DOHH2 (cell line): Measurements from ENCODE around the gene CALN1.

Experiments
- H3F3A ChIP-seq: fragments of 200-600 bp; sonication (generic), shearing (Covaris generic); 2 replicates; pipeline ENCODE4 v1.6.0; 2016; ENCODE audit warnings: antibody characterized with exemption, mild to moderate bottlenecking; ENCODE audit not compliant: control insufficient read depth, insufficient read depth
- H3K27ac ChIP-seq: fragments of 200-600 bp; sonication (generic); 2 replicates; pipeline ENCODE4 v1.5.1; 2014; ENCODE audit warnings: low read depth, mild to moderate bottlenecking, low read length, moderate library complexity
- H3K27me3 ChIP-seq: fragments of 200-600 bp; sonication (generic); 2 replicates; pipeline ENCODE4 v1.6.1; 2014; ENCODE audit warnings: mild to moderate bottlenecking, low read length, mixed read lengths; ENCODE audit not compliant: control insufficient read depth
- H3K36me3 ChIP-seq: fragments of 200-600 bp; sonication (generic); 2 replicates; pipeline ENCODE4 v1.6.1; 2014; ENCODE audit warnings: mild to moderate bottlenecking, low read length, moderate library complexity, mixed read lengths; ENCODE audit not compliant: control insufficient read depth
- H3K4me1 ChIP-seq: fragments of 200-600 bp; sonication (generic); 2 replicates; pipeline ENCODE4 v1.6.1; 2014; ENCODE audit warnings: mild to moderate bottlenecking, low read length, mixed read lengths; ENCODE audit not compliant: control insufficient read depth
- H3K4me2 ChIP-seq: fragments of 200-600 bp; sonication (generic); 2 replicates; pipeline ENCODE4 v1.6.0; 2014; ENCODE audit warnings: mild to moderate bottlenecking, low read length, moderate library complexity
- H3K4me3 ChIP-seq: fragments of 200-600 bp; sonication (generic); 2 replicates; pipeline ENCODE4 v1.5.1; 2014; ENCODE audit warnings: mild to moderate bottlenecking, low read length, mixed read lengths
- H3K79me2 ChIP-seq: fragments of 200-600 bp; sonication (generic); 2 replicates; pipeline ENCODE4 v1.6.1; 2014; ENCODE audit warnings: mild to moderate bottlenecking, low read length, mixed read lengths; ENCODE audit not compliant: control insufficient read depth
- H3K9me2 ChIP-seq: fragments of 200-600 bp; sonication (generic); replicated peaks from 2 replicates; pipeline ENCODE4 v1.6.1; 2014; ENCODE audit warnings: mild to moderate bottlenecking, low read length, mixed read lengths; ENCODE audit not compliant: control insufficient read depth
- H3K9me3 ChIP-seq: fragments of 200-600 bp; sonication (generic); 2 replicates; pipeline ENCODE4 v1.6.1; 2014; ENCODE audit warnings: antibody characterized with exemption, low read length, mixed read lengths; ENCODE audit not compliant: control insufficient read depth, insufficient read depth
- H4K20me1 ChIP-seq: fragments of 200-600 bp; sonication (generic); 2 replicates; pipeline ENCODE4 v1.6.0; 2014; ENCODE audit warnings: low read depth, mild to moderate bottlenecking, antibody characterized with exemption, low read length, moderate library complexity; ENCODE audit not compliant: control insufficient read depth, insufficient read depth
- CTCF ChIP-seq: fragments of 200-600 bp; sonication (generic); IDR thresholded peaks from one replicate; pipeline ENCODE4 v1.5.1; 2014; ENCODE audit warnings: antibody characterized with exemption, mild to moderate bottlenecking, low read depth, low read length; ENCODE audit not compliant: poor library complexity, severe bottlenecking
- EZH2phosphoT487 ChIP-seq: fragments of 200-600 bp; sonication (generic); IDR thresholded peaks from 2 replicates; pipeline ENCODE4 v1.6.1; 2017; ENCODE audit warnings: borderline replicate concordance, mild to moderate bottlenecking, antibody characterized with exemption, low read length, moderate library complexity, mixed read lengths

The CALN1 gene

GRCh38 chr7:72435366-72435765, 23.2 kb upstream of the CALN1 start:
- Histone ChIP-seq H4K20me1 (no peaks in the 10 kb centered on the region), H3K4me1 (no peaks in the 10 kb centered on the region), H3K36me3 (no peaks in the 10 kb centered on the region), H3K4me3 (no peak overlapping the region), H3K27me3 (no peaks in the 10 kb centered on the region), H3K9me3 (no peaks in the 10 kb centered on the region; the same call in 1 of the 2 replicates), H3K27ac (no peak overlapping the region), H3K4me2 (no peak overlapping the region), H3F3A (no peaks in the 10 kb centered on the region), H3K9me2 (no peaks in the 10 kb centered on the region), H3K79me2 (no peaks in the 10 kb centered on the region)
- TF ChIP-seq CTCF (no peak), EZH2phosphoT487 (no peak)

GRCh38 chr7:72430531-72430930, 18.4 kb upstream of the CALN1 start:
- Histone ChIP-seq H3K27ac (no peak overlapping the region), H3K36me3 (no peaks in the 10 kb centered on the region), H3K9me3 (no peaks in the 10 kb centered on the region; the same call in 1 of the 2 replicates), H3K4me1 (no peaks in the 10 kb centered on the region), H4K20me1 (no peaks in the 10 kb centered on the region), H3K4me2 (no peak overlapping the region), H3K4me3 (no peak overlapping the region), H3K9me2 (no peaks in the 10 kb centered on the region), H3K27me3 (no peaks in the 10 kb centered on the region), H3K79me2 (no peaks in the 10 kb centered on the region), H3F3A (no peaks in the 10 kb centered on the region)
- TF ChIP-seq EZH2phosphoT487, result no peak

- Histone ChIP-seq H3K9me2 (no peaks in the 10 kb centered on the region), H3K36me3 (no peaks in the 10 kb centered on the region), H3K4me2 (no peak overlapping the region), H3K4me3 (no peak overlapping the region), H3K79me2 (no peaks in the 10 kb centered on the region), H3K27me3 (no peaks in the 10 kb centered on the region), H4K20me1 (no peaks in the 10 kb centered on the region), H3F3A (no peaks in the 10 kb centered on the region), H3K4me1 (no peaks in the 10 kb centered on the region), H3K27ac (no peak overlapping the region), H3K9me3 (no peaks in the 10 kb centered on the region; the same call in 1 of the 2 replicates)
- TF ChIP-seq CTCF (no peak), EZH2phosphoT487 (no peak)
Observed at GRCh38 chr7:72429316-72429715, 17.2 kb upstream of the CALN1 start.

- Histone ChIP-seq H3K27me3 (no peaks in the 10 kb centered on the region), H3K4me1 (no peaks in the 10 kb centered on the region), H3K4me2 (no peak overlapping the region), H3K9me3 (peaks cover 11% of the 10 kb centered on the region; the same call in 1 of the 2 replicates), H3K4me3 (no peak overlapping the region), H3K36me3 (no peaks in the 10 kb centered on the region), H3K9me2 (no peaks in the 10 kb centered on the region), H4K20me1 (no peaks in the 10 kb centered on the region), H3K79me2 (no peaks in the 10 kb centered on the region), H3F3A (no peaks in the 10 kb centered on the region), H3K27ac (no peak overlapping the region)
- TF ChIP-seq EZH2phosphoT487, result no peak
- TF ChIP-seq CTCF, result no peak
Observed at GRCh38 chr7:72416846-72417245, 4.7 kb upstream of the CALN1 start.
